Measurements from ENCODE around the gene GIMAP8.

The GIMAP8 gene

GRCh38 chr7:150408393-150409299 is 41.8 kb upstream of the GIMAP8 start:
- H3K27ac Mint-ChIP-seq, result peak overlapping the region; percentile 88
- H3K4me1 Mint-ChIP-seq, result peaks cover 49% of the 10 kb centered on the region
- no peak overlapping the region for H3K4me3 Mint-ChIP-seq
- ATAC-seq (no peak), DNase-seq (ENCODE audit: low spot score in 2 of 2) (no peak)
- no peaks in the 10 kb centered on the region for H3K9me3 Mint-ChIP-seq
- H3K36me3 Mint-ChIP-seq, result peaks cover 13% of the 10 kb centered on the region

DNA sequence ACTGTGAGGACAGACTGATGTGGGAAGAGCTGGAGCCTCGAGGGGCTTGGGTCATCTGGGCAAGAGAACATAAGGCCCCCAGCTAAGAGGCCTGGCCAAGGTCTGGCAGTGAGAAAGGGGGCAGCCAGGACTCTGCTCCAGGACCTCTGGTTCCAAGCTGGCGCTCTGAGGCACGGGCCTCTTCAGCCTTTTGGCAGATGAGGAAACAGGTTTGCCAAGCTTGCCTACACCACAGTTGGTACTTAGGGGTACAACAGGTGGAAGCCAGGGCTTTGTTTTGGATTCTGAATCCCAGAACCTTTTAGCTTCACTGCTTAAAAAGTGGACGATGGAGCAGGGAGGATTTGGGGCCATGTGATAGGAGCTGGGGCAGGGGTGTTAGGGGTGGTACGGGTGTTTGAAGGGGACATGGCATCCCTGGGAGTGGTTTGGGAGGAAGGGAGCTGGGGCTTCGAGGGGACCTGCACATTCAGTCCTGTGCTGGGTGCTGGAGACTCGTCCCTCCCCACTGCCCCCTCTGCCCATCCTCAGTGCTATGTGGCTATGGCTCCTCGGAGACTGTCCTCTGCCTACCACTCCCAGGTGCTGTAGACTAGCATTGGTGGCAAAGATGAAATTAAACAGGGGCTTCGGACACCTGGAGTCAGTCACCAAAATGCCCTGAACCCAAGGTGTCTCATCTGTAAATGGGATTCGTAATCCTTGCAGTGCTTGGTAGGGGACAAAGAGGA is 41.0 kb upstream of the GIMAP8 start:
- Mint-ChIP-seq H3K36me3 (peaks cover 13% of the 10 kb centered on the region), H3K4me1 (peaks cover 42% of the 10 kb centered on the region), H3K4me3 (no peak overlapping the region), H3K27ac (peak overlapping the region; percentile 88), H3K9me3 (no peaks in the 10 kb centered on the region)
- DNase-seq (ENCODE audit: low spot score in 2 of 2) (no peak), ATAC-seq (no peak)

DNA sequence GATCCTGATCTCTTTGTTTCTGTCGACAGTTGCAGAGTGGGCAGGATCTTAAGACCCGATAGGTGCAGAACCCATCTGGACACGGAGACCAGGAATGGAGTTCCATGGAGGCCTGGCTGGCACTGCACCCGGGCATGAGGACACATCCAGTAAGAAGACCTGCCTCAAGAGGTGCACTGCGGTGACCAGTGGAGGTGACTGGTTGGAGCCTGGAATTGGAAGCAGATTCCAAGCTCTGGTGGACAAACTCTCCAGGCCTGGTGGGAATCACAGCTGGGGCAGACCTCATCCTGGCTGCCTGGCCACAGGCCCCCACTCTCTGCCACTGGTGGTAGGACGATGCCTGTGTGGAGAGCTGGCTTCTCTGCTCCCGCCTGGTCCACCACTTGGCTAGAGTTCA is 40.3 kb upstream of the GIMAP8 start:
- Mint-ChIP-seq H3K4me3 (no peak overlapping the region), H3K36me3 (peaks cover 13% of the 10 kb centered on the region), H3K9me3 (no peaks in the 10 kb centered on the region), H3K27ac (peak overlapping the region; percentile 88), H3K4me1 (peaks cover 38% of the 10 kb centered on the region)
- DNase-seq (ENCODE audit: low spot score in 2 of 2), result no peak
- no peak for ATAC-seq

DNA sequence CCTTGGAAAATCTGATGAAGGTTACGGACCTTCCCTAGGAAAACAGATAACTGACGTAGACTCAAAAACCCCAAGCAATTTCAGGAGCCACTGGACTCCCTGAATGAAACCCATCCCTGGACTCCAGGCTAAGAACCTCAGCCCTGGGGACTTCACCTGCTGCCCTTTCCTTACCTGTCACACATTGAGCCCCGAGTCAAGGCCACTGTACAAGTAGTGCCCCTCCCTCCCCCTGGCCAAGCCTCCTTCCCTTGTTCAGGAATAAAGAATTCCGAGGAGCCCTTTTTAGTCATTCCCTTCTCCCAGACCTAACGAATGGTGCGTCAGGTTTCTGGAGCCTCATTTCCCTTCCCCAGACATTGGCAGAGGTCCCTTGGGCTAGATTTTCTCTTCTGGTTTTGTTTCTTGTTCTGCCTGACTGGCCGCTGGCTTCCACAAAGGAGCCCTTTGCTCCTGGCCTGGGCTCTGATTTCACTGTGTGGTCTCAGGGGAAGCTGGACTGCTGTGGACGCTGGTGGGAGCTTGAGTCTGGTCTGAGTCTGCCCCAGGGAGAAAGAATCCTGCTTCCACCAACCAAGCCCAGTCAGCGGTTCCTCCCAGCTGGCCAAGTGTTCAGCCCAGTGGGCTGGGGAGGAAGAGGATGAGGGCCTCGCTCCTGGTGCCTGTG is 39.6 kb upstream of the GIMAP8 start:
- Mint-ChIP-seq H3K9me3 (no peaks in the 10 kb centered on the region), H3K4me1 (peaks cover 33% of the 10 kb centered on the region), H3K27ac (peak overlapping the region; percentile 88)

DNA sequence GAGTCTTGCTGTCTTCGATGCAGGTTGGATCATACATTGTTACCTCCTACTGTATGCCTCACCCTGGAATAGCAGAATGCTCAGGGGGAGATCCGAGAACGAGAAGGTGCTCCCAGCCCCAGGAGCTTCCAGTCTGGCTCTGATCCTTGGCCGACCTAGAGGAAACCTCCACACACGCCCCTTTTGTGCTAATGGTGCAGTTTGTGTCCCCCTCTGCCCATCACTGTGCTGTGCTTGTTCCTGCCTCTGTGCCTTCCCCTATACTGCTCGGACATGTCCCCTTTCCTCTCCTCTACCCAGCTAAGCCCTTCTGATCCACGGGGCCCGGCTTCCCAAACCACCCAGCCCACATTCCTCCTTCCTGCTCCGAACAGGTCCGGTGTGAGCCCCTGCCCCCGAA is 38.8 kb upstream of the GIMAP8 start:
- H3K4me1 Mint-ChIP-seq, result peaks cover 26% of the 10 kb centered on the region
- DNase-seq (ENCODE audit: low spot score in 2 of 2), result no peak
- no peak for ATAC-seq
- no peak overlapping the region for H3K4me3 Mint-ChIP-seq
- H3K27ac Mint-ChIP-seq, result peak overlapping the region; percentile 88
- H3K9me3 Mint-ChIP-seq, result no peaks in the 10 kb centered on the region
- H3K36me3 Mint-ChIP-seq, result peaks cover 13% of the 10 kb centered on the region

More for the DNA sequence above, 39.6 kb upstream of the GIMAP8 start:
- H3K4me3 Mint-ChIP-seq, result no peak overlapping the region
- peaks cover 13% of the 10 kb centered on the region for H3K36me3 Mint-ChIP-seq
- ATAC-seq (no peak), DNase-seq (ENCODE audit: low spot score in 2 of 2) (no peak)

- peaks cover 13% of the 10 kb centered on the region for H3K36me3 Mint-ChIP-seq
- H3K27ac Mint-ChIP-seq, result peak overlapping the region; percentile 88
- ATAC-seq (no peak), DNase-seq (ENCODE audit: low spot score in 2 of 2) (no peak)
- peaks cover 21% of the 10 kb centered on the region for H3K4me1 Mint-ChIP-seq
- H3K4me3 Mint-ChIP-seq, result no peak overlapping the region
- H3K9me3 Mint-ChIP-seq, result no peaks in the 10 kb centered on the region
Observed at GRCh38 chr7:150412016-150412415, 38.4 kb upstream of the GIMAP8 start.

GRCh38 chr7:150412518-150413488 is 37.6 kb upstream of the GIMAP8 start:
- no peak for ATAC-seq
- Mint-ChIP-seq H3K4me3 (no peak overlapping the region), H3K27ac (peak overlapping the region; percentile 16), H3K36me3 (peaks cover 13% of the 10 kb centered on the region), H3K9me3 (no peaks in the 10 kb centered on the region), H3K4me1 (peaks cover 18% of the 10 kb centered on the region)
- DNase-seq (ENCODE audit: low spot score in 2 of 2), result no peak

GRCh38 chr7:150413640-150414081 is 36.8 kb upstream of the GIMAP8 start:
- Mint-ChIP-seq H3K36me3 (peaks cover 13% of the 10 kb centered on the region), H3K4me1 (peaks cover 15% of the 10 kb centered on the region), H3K9me3 (no peaks in the 10 kb centered on the region), H3K4me3 (no peak overlapping the region), H3K27ac (peak overlapping the region; percentile 16)
- ATAC-seq, result no peak
- DNase-seq (ENCODE audit: low spot score in 2 of 2), result no peak

DNA sequence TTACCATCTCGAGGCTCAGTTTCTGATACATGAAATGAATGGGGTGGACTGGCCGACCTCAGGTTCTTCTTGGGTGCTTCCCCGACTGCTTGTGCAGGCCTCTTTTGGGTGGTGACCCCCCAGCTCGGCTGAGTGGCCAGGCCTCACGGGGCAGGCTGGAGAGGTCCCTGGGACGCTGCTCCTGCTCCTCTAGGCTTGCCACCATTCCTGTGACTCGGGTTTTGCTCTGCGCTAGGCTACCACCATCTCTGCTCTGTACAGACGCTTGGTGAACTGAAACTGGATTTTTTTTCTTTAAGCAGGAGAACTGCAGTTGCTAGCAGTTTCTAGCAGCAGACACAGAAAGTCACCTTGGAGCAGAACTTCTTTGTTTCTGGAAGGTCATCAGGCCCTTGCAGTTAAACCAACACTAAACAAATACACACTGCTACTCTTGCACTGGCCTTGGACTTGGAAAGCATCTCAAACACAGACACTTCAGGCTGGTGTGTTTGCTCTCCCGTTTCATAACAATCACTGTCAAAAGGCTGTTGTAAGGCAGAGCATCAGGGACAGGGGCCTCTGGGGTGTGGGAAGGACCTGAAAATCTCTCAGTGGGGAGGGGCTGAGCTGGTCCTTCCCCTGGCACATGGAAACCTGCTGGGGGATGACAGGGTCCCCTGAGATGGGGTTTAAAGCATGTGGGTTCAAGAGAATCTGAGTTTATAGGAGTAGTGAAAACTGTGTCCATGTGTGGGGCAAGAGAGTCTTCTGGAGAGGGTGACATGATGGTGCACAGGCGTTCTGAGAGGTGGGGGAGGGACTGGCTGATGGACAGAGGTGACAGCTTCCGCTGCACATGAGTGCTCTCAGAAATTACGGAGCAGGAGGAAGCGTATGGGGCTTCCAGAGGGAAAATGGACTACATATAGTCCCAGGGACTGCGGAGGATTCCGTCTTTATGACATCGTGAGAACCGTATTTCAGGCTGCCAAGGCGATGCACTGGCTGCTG is 35.0 kb upstream of the GIMAP8 start:
- ATAC-seq, result no peak
- no peak for DNase-seq (ENCODE audit: low spot score in 2 of 2)
- no peak overlapping the region for H3K27ac Mint-ChIP-seq
- peaks cover 13% of the 10 kb centered on the region for H3K36me3 Mint-ChIP-seq
- peaks cover 10% of the 10 kb centered on the region for H3K4me1 Mint-ChIP-seq
- no peak overlapping the region for H3K4me3 Mint-ChIP-seq
- H3K9me3 Mint-ChIP-seq, result no peaks in the 10 kb centered on the region

GRCh38 chr7:150417239-150417638 is 33.2 kb upstream of the GIMAP8 start:
- DNase-seq (ENCODE audit: low spot score in 2 of 2) (no peak), ATAC-seq (no peak)
- H3K4me3 Mint-ChIP-seq, result no peak overlapping the region
- no peaks in the 10 kb centered on the region for H3K36me3 Mint-ChIP-seq
- H3K27ac Mint-ChIP-seq, result no peak overlapping the region
- H3K9me3 Mint-ChIP-seq, result no peaks in the 10 kb centered on the region
- peaks cover 18% of the 10 kb centered on the region for H3K4me1 Mint-ChIP-seq

GRCh38 chr7:150417863-150418262 is 32.6 kb upstream of the GIMAP8 start:
- Mint-ChIP-seq H3K4me3 (no peak overlapping the region), H3K9me3 (no peaks in the 10 kb centered on the region), H3K4me1 (peaks cover 14% of the 10 kb centered on the region), H3K36me3 (no peaks in the 10 kb centered on the region), H3K27ac (no peak overlapping the region)
- DNase-seq (ENCODE audit: low spot score in 2 of 2) (no peak), ATAC-seq (no peak)

GRCh38 chr7:150420242-150420641 is 30.2 kb upstream of the GIMAP8 start:
- no peak overlapping the region for H3K27ac Mint-ChIP-seq
- DNase-seq (ENCODE audit: low spot score in 2 of 2) (no peak), ATAC-seq (no peak)
- H3K4me3 Mint-ChIP-seq, result no peak overlapping the region
- H3K4me1 Mint-ChIP-seq, result peaks cover 8% of the 10 kb centered on the region
- H3K9me3 Mint-ChIP-seq, result no peaks in the 10 kb centered on the region
- H3K36me3 Mint-ChIP-seq, result no peaks in the 10 kb centered on the region

DNA sequence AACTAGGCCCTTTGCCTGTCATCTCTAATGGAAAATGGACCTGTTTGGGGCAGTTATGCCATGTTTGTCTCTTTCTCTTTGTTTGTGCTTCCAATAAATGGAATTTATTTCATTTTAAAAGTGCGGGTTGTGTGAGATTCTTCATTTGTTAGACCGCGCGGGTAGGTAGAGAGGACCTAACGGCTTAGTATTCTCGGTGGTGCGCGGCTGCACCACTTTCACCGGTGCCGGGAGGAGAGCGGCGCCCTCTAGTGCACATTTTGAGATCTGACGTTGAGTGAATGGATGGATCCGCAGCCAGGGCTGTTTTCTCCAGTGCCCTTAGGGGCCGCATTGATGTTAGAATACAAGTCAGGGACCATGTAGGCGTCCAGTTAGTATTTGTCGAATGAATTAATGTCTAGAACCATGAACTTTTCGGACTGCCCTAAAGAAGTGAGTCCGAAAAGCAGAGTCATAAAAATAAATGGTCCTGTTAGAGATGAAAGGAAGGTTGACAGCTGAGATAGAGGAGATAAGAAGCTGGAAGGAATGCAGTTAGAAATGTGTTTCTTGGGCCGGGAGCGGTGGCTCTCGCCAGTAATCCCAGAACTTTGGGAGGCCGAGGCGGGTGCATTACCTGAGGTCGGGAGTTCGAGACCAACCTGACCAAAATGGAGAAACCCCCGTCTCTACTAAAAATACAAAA is 29.3 kb upstream of the GIMAP8 start:
- DNase-seq (ENCODE audit: low spot score in 2 of 2) (peak; percentile 81 to 93), ATAC-seq (peak; percentile 100)
- peaks cover 8% of the 10 kb centered on the region for H3K4me1 Mint-ChIP-seq
- H3K36me3 Mint-ChIP-seq, result no peaks in the 10 kb centered on the region
- peak overlapping the region; percentile 27 for H3K4me3 Mint-ChIP-seq
- no peak overlapping the region for H3K27ac Mint-ChIP-seq
- no peaks in the 10 kb centered on the region for H3K9me3 Mint-ChIP-seq
